Stimulated activated CD8-positive, alpha-beta memory T cell treated with anti-CD3 and anti-CD28 coated beads, Interleukin-2, amount 100 ng/mL, for 1 hour (primary cell): ENCODE results near the gene DUSP3.
A peak's percentile ranks its signal among the peaks of the same experiment; 100 is the strongest.

Experiments
- DNase-seq, 2 donors: peaks; one replicate each; pipeline ENCODE4 v3.0.0-alpha.2; 2020; ENCODE audit warnings: low read depth in 2 of 2

DUSP3 gene

DNA sequence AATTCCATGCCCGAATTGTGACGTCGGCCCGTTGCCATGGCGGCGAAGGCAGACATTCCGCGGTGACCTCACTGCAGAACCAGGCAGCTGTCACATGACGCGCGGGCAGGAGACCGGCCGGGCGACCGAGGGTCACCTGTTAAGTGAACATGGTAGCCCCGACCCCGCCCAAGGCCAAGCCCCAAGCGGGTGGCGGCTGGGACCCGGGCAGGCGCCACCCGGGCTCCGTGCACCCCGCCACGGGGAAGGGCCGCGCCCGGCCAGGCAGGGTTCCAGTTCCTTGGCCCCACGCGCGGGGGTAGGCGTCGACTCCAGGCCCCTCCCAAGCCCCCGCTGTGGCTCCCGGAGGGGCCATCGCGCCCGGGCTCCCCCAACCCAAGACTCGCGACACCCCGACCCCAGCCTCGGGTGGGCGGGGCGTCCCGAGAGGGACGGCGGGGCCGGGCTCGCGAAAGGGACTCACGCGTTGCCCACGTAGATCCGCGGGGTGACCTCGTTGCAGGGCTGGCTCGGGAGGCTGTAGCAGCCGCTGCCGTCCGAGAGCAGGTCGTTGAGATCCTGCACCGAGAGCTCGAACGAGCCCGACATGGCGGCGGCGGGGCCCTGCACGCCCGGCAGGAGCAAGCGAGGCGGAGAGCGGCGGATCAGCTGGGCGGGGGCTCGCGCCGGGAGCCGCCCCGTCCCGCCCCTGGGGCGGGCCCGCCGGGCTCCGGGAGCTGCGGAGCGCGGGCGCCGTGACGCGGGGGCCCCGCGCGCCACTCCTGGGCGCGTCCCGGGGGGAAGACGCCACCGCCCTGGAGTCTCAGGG is at the start of gene DUSP3:
DUSP3 (minus strand) TSS at position 641 of the 808 bp plus-strand sequence; CDS start at position 588, 53 bp downstream.
- peak; percentile 46 to 51 for DNase-seq

DNA sequence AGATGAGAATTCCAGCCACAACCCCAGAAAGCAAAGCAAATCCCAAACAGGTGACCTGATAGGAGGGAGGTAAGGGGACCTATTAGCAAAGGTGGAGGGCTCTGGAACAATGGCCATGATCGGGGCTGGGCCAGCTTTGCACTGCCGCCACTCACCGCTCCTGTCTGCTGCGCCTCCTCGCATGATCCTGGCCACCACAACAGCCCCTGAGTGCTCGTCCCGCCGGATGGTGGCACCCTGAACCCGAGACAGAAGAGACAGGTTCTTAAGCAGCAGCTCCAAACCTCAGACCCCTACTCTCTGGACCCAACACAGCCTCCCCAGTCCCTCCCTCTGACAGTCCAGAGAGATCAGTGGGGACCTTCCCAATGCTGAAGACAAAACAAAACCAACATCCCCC is 48.8 kb upstream of the DUSP3 start:
- DNase-seq = no peak

DNA sequence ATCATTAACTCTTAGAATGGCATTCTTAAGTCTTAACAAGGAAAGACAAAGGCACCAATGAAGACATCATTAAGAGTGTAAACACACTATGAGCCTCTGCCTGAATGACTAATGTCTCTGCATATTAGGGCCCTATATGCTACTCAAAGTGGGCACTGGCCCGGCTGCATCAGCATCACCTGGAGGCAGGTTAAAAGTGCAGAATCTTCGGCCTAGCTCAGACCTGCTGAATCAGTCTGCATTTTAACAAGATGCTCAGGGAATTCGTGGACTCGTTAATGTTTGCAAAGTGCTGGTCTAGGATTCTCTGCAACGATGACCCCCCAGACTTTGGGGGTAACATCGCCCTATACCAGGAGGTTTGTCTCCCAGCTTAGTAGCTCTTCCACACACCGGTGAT is 47.4 kb upstream of the DUSP3 start:
- no peak for DNase-seq

DNA sequence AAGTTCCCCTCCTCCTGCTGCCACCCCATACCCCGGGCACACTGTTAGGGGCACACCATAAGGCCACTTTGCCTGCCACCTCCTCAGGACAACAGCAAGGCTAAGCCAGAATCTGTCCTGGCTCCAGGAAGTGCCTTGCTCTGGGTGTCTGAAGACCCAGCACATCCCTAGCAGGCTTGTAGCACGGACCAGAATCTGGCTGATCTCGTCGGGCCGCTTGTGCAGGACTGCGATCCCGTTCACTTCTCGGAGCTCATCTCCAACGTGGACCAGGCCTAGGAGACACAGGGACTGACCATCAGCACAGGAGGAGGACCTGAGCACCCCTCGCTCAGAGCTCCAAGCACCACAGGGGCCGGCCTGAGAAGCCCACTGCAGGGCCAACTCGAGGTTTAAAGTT is 46.8 kb upstream of the DUSP3 start:
- no peak for DNase-seq

DNA sequence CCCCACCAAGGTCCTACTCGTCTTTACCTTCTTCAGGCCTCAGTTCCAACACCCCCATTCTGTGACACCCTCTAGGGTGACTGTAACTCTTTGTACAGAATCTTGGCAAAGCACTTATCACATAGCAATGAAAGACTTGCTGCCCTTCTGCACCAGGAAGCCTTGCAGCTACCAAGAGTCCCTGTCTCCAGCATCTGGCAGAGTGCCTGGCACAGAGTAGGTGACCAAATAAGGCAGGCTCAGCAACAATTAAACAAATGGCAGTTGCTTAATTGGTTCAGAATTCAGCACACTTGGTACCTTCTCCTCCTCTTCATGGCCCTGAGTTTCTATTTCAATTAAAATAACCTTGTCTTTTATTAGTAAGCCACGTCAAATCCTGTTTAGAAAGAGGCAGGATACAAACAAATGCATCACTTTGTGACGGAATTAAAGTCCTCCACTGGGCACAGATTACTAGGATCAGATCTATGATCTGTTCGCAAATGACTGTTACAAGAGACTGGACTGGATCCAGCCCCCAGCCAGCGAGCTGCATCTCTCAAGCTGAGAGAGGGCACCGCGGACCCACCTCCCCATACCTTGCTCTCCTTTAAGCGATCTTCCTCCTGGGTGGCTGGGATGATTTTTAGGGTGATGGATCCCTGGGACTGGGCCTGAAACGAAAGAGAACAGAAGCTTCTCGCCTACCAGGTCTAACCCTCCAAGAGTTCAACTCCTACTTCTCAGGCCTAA is 44.7 kb upstream of the DUSP3 start:
- no peak for DNase-seq

DNA sequence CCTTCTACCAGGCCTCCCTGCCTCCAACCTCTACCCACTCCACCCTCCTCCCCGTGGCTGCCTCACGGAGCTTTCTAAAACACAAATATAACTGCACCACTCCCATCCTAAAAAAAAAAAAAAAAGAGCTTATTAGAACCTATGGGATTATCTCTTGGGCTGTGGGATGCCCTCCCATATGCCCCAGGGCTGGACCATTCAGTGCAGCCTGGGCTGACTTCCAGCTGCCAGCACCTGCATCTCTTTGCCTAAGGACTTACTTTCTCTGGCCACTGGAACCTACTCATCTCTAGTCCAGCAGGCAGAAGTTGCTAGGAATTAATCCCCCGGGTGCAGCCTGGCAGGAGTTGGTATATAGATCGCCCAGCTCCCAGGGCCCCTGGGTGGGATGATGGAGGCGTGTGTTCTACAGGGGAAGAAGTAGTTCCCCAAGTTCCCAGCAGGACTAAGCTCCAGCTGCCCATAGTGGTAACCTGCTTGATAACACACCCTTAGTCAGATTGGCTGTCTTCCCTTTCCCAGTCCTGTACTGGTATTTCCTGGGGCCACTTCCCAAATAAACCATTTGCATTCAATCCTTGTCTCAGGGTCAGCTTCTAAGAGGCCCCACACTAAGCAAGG is 43.9 kb upstream of the DUSP3 start:
- DNase-seq = no peak

DNA sequence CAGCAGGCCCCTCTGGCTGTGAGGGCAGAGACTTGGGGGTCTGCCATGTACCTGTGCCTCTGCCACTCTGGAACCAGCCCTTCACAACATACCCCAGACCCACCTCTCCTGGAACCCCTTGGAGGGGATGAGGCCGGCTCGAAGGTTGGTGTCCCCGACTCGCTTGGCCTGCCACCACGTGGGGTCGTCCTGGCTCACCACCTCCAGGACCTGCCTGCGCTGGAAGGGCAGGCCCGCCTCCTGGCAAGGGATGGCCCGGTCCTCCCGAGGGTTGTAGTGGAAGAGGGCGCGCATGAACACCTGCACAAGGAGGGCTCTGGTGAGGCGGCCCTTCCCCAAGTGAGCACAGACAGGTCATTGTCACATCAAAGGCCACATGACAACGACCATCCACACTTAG is 42.0 kb upstream of the DUSP3 start:
- DNase-seq = no peak

DNA sequence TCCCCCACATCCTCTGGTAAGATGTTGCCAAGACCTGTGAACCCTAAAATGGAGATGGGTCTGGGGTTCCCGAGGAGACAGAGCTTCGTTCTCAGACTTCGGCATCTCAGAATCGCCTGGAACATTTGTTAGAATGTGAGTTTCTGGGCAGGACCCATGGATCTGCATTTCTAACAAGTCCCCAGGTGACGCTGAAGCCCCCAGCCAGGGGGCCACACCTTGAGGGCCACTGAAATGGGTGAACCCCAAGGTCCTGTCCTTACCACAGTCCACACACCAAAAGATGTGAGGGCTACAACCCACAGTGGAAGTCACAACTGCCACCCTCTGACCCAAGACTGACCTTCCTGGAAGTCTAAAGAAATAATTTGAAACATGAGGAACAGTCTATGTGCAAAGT is 40.2 kb upstream of the DUSP3 start:
- DNase-seq = no peak

DNA sequence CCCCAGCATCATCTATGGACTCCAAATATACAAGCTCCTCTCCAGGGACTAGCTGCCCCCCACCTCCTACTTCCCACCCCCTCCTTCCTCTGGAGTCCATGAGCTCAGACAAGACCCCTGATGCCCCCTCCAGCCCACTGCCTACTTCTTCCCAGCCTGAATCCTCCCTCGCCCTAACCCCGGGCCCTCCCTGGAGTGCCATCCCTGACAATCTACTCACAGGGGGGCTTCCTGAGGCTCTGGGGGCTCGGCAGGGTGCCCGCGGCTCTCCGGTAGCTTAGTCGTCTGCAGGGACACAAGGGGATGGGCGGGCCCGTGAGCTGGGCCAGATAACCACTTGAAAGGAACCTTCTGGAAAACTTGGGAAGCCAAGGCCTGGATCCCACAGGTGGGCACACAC is 39.0 kb upstream of the DUSP3 start:
- no peak for DNase-seq

DNA sequence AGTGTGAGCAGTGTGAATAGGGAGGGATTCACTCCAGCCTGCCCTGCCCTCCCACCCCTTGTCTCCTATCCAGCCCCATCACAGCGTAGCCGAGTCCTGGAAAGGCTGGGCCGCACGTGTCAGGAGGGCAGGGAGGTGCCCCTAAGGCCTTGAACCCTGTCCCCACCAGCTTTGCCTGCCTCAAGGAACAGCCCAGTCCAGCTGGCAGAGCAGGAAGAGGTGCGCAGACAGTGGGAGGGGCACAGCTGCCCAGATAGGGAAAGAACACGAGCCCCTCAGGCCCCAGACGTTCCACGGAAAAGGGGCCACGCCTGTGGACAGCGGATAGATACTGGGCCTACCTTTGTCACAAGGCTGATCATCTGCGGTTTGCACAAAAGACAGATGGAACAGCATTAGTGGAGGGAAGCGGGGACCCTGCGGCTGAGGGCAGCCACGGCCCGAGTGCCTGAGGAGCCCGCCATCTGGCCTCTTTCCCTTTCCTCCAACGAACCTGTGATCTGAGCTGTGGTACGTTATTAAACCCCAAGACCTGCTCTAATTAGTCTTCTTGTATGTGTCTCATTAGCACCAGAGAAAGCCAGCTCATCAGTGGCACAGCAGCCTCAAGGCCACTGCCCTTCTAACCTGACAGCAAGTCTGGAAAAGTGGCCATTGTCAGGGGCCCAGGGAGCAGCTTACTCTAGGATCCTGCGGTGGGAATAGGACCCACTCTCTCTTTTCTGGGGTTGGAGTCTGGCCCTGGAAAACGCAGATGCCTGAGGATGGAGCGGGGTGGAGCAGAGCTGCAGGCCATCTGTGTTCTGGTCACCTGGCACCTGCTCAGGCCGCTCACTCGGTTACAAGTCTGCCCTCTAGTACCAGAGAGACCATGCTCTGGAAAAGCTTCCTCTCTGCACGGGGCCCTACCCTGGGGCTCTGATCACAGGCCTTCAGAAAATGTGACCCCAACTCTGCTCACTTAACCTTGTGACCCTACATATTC is 37.9 kb upstream of the DUSP3 start:
- DNase-seq = no peak

DNA sequence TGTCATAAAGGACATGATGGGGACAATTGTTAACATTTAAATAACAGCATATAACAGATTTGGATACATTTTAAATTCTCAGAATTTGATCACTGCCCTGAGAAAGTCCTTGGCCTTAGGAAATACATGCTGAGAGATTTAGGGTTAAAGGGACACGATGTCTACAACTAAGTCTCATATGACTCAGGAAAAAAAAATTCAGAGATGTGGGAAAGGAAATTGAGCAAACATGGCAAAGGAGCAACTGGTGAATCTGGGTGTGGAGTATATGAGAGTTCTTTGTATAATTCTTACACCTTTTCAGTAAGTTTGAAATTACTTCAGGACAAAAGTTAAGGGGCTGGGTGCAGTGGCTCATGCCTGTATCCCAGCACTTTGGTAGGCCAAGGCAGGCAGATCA is 35.9 kb upstream of the DUSP3 start:
- DNase-seq = no peak

DNA sequence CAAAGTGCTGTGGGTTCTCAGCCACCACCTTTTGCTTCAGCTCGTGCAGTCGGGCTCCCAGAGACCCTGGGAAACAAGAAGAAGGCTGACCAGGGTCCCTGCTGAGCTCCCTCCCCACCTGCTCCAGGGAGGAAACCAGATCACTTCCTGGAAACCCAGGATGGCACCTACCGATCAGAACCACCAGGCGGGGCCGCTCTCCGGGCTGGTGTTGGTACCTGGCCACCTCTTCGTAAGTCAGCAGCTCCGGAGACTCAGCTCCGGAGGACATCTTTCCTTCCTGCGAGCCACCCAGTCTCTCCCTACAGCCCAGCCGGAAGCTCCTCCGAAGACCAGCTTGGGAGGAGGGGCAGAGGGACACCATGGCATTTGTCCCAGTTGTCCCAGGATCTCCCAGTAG is 35.2 kb upstream of the DUSP3 start:
- no peak for DNase-seq

DNA sequence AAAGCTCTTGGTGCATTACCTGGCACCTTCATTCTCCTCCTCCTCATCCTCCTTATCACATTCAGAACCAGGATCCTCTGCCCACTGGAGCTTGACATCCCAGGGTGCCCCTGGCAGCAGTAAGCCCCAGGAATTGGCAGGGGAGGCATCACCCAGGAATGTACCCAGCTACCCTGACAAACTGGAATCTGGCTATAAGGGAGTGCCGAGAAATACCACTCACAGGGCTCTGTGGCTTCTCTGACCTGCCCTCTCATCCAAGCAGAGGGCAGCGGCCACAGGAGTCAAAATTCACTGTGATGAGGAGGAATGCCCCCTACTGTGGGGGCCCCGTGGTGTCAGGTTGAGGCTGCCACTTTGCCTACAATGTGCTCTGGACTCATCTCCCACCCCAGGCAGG is 34.6 kb upstream of the DUSP3 start:
- DNase-seq = no peak

DNA sequence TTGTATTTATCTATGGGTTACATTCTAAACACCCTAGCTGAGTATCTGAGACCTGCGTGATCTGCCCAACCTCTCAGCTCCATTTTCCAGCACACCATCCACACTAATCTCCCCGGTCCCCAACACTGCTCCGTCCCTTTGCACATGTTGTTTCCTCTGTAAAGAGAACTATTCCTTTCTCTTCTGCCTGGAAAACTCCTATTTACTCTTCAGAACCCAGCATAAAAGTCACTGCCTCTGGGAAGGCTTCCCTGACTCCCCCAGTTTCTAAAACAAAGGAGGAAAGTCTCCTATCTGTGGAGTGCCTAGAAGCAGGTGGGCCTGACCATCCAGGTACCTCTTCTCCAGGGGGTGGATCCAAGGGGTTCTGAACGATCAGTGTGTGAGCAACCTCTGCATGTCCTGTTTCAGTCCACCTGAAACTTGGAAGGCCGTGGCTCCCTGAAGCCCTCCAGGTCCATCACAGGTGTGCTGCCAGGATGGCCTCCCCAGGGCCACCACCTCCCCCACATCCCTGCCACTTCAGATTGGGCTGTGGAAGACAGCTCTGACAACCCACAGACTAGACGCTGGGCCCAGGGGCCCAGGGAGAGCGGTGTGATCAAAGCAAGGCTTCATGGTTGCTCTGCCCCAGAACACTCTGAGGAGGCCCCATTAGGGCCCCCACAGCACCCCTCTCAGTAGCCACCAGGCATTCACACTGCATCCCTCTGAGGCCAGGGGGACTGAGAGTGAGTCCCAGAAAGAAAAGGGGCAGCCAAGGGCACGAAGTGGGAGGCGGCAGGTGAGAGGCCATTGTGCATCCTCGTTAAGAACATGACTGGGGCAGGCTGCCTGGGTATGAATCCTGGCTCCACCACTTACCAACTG is 33.9 kb upstream of the DUSP3 start:
- DNase-seq = no peak

DNA sequence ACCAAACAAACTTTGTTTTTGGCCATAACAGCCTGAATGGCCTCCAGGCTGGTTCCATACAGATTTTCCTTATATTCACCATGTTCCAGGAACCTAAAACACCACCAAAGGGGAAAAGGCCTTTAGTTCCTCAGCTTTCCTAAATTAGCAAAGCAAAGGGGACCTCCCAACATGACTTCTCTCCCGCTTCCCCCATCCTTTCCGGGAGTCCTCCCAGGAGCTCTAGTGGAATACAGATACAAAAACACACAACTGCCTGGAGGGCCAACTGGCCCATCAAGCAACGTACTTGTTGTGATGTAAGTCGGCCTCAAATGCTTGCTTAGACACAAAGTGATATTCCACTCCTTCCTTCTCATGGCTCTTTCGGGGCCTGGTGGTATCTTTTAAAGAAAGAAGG is 32.0 kb upstream of the DUSP3 start:
- no peak for DNase-seq

DNA sequence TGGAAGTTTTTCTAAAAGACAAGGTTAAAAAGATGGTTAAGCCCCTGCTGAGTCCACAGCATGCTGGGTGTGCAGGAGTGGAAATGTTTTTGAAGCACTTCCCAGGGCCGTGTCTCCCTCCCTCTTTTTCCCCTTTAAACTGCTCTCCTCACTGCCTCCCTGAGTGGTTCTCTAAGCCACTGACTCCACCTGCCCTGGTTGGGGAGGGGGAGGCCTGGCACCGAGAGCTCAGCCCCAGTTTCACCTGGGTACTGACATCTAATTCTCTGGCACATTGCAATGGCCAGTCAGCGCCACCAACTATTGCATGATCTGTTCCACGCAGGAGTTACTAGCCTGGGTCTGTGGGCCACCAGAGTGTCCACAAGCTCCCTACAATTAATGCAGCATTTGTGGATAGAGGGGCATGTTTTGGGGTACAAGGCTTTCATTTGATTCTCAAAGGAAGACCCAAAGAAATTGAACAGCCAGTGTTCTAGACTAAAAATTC is 31.5 kb upstream of the DUSP3 start:
- DNase-seq = no peak

DNA sequence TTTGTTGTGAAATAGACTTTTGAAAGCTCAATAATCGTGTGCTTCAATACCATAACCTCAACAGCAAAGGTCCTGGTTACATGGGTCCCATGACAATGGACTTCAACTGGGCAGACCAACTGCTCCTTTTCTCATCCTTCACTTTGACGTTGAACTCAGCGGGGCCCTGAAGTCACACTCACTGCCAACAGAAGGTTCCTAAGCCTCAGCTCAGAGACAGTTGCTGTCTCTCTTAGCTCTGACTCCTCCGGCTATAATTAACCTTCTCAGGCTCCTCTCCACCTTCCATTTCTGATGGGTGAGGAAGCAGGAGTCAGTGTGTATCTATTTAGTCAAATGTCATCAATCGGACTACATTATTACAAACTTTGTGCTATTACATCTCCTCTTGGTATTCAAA is 30.3 kb upstream of the DUSP3 start:
- no peak for DNase-seq

DNA sequence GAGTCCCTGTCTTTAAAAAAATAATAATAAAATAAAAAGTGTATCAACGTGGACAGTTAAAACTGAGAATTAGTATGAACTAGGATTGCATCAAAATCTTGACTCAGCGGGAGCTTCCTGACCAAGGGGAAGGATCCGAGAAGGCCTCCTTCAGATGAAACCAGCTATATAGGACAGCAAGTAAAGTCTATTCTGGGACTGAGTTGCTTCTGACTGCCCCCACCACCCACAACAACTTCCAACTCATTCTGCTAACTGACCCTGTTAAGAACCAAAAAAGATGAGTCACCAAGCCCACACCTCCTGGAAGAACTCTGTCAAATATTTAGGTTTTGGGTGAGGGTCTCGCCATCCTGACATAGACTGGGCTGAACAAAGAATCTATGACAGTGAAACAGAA is 29.3 kb upstream of the DUSP3 start:
- no peak for DNase-seq

DNA sequence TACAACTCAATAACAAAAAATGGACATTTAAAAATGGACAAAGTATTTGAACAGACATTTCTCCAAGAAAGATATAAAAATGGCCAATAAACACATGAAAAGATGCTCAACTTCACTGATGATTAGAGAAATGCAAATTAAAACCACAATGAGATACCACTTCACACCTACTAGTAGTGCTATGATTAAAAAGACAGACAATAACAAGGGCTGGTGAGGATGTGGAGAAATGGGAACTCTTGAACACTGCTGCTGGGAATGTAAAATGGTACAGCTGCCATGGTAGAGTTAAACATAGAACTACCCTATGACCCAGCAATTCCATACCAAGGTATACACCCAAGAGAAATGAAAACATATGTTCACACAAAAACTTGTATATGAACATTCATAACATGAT is 26.3 kb upstream of the DUSP3 start:
- no peak for DNase-seq

DNA sequence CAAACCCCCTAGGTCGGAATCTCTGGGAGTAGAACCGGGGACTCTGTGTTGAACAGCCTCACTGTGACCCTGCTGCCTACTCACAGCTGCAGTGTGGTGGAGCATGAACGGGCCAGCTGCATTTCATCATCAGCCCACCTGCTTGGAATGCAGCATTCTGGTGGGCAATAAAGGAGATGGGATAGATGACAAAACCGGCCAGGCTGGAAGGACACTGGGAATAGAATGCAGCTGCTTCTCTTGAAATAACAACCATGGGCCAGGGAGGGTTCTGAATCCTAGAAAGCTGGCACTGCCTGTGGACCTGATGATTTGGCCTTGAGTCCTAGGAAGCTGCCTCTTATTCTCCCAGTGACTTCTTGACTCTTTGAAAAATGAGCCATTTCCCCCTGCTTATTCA is 25.0 kb upstream of the DUSP3 start:
- DNase-seq = no peak

DNA sequence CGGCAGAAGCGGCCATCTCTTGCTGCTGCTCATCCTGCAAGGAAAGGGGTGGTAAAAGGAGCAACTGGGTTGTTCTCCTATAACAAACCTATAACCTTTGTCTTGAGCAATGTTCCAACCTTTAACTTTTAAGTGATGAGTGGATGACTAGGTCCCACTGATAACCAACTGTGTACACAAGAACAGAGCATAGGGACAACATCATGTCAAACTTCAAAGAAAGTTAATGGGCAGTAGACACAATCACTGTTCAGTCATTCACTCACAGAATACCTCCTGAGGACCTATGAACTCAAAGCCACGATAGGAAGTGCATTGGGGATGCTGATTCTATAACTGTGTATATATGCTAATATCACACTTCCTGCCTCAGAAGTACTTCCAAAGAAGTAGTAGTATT is 23.1 kb upstream of the DUSP3 start:
- DNase-seq = no peak
